Bone marrow (tissue), 2 donors: Measurements from ENCODE around the gene VPS18.
"Not testable (repeated sequence)": the region's sequence is repeated elsewhere in the genome, so short reads cannot be mapped to it uniquely, and the experiment has no call there.

Experiments used
- DNase-seq, 2 donors: peaks; one replicate each; lab custom pipeline; 2025; lab: John Stamatoyannopoulos, UW

The VPS18 gene, protein sequence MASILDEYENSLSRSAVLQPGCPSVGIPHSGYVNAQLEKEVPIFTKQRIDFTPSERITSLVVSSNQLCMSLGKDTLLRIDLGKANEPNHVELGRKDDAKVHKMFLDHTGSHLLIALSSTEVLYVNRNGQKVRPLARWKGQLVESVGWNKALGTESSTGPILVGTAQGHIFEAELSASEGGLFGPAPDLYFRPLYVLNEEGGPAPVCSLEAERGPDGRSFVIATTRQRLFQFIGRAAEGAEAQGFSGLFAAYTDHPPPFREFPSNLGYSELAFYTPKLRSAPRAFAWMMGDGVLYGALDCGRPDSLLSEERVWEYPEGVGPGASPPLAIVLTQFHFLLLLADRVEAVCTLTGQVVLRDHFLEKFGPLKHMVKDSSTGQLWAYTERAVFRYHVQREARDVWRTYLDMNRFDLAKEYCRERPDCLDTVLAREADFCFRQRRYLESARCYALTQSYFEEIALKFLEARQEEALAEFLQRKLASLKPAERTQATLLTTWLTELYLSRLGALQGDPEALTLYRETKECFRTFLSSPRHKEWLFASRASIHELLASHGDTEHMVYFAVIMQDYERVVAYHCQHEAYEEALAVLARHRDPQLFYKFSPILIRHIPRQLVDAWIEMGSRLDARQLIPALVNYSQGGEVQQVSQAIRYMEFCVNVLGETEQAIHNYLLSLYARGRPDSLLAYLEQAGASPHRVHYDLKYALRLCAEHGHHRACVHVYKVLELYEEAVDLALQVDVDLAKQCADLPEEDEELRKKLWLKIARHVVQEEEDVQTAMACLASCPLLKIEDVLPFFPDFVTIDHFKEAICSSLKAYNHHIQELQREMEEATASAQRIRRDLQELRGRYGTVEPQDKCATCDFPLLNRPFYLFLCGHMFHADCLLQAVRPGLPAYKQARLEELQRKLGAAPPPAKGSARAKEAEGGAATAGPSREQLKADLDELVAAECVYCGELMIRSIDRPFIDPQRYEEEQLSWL

DNA sequence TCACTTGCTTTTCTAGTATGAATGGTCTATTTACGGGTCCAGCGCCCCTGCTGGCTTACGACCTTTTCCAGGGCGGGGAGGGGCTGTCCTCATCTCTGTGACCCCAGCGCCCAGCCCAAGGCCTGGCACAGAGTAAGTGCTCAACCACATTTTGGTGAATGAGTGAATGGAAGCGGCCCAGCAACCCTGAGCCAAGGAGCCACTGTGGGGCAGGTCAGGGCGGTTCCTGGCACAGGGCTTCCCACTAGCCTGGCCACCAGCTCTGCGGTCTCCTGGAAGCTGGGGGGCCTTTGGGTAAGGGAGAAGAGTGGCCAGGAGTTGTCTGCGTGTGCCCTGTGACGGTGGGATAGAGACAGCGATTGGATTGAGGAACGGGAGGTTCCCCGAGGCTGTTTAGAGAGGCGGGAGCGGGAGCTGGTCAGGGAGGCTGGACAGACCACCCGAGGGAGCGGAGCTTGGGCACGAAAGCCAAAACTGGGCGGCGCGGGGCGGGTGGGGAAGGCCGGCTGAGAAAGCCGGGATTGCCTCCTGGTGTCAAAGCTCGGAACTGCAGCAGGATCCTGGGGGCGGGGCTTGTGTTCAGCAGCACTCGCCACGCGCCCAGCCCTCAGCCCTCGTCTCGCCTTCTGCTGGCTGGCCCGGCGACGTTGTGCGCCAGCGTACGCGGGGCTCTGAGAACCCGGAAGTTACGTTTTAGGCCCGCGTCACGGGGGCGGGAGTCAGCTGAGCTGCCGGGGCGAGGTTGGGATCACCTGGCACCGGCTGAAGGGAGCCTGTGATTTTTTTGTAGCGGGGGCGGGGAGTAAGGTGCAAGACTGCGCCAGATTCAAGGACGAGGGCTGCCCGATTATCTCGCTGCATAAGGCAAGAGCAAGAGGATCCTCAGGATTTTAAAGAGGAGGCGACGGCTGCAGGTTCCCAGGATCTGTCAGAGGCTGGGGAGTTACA is at the start of gene VPS18:
Gene VPS18, plus strand, starts transcription at position 718 of the 948 bp plus-strand sequence. CDS start 319 bp downstream, outside the sequence.
- peak; percentile 94 to 97 for DNase-seq

DNA sequence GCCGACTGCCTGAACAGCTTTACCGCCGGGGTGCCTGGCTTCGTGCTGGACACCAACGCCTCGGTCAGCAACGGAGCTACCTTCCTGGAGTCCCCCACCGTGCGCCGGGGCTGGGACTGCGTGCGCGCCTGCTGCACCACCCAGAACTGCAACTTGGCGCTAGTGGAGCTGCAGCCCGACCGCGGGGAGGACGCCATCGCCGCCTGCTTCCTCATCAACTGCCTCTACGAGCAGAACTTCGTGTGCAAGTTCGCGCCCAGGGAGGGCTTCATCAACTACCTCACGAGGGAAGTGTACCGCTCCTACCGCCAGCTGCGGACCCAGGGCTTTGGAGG is 49.6 kb upstream of the VPS18 start:
- peak; percentile 9 to 38 for DNase-seq

DNA sequence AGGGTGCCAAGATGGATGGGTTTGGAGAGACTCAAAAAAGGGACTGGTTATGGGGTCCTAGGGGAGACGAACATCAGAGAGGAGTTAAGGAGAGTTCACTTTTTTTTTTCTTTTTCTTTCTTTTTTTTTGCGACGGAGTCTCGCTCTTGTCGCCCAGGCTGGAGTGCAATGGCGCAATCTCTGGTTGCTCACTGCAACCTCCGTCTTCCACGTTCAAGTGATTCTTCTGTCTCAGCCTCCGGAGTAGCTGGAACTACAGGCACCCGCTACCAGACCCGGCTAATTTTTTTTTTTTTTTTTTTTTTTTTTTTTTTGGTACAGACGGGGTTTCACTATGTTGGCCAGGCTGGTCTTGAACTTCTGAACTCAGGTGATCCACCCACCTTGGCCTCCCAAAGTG is 49.2 kb upstream of the VPS18 start:
- no peak for DNase-seq

DNA sequence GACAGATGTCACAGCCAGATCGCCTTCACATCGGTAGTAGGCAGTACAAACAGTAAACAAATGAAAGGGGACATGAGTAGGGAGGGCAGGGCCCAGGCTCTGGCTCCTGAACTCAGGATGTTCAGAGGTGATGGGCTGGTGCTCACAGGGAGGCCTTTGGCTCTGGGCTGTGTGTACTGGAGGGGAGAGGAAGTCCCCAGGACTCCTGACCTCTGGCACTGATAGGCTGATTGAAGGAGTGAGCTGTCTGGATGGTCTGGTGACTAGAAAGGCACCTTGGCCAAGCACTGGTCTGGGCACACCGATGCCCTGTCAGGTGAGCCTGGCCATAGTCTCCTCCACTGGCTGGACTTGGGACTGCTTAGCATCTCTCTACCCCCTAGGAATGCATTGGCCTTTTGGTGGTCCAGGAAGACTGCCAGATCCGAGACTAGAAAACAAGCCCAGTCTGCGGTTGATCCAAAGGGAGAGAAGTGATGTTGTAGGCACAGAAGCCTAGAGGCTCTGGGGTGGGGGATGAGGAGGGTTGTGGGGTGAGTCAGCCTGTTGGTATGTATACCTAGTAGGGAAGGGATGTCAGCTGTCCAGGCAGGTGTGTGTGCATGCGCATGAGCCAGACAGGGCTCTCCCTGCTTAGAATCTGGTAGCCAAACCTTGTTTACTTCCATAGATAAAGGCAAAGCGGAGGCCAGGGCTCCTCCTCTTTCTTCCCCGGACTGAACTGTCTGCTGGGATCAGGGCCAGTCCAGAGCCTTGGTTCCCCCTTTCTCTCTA is 48.6 kb upstream of the VPS18 start:
- no peak for DNase-seq

DNA sequence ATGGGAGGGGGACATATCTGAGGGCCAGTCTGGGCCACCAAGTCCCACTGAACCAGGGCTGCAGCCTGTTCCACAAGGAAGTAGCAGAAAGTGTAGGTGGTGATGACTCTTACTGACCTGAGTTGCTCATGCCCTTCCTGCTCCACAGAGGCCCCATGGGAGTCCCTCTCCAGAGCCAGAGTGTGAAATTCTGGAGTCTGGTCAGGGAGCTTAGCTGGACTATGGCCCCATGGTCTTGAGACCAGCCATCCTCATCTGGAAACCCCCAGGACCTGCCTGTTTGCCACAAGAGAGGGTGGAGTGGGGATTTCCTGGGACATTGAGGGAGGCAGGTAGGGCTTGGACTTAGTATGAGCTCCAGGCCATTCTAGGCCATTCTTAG is 47.4 kb upstream of the VPS18 start:
- no peak for DNase-seq

DNA sequence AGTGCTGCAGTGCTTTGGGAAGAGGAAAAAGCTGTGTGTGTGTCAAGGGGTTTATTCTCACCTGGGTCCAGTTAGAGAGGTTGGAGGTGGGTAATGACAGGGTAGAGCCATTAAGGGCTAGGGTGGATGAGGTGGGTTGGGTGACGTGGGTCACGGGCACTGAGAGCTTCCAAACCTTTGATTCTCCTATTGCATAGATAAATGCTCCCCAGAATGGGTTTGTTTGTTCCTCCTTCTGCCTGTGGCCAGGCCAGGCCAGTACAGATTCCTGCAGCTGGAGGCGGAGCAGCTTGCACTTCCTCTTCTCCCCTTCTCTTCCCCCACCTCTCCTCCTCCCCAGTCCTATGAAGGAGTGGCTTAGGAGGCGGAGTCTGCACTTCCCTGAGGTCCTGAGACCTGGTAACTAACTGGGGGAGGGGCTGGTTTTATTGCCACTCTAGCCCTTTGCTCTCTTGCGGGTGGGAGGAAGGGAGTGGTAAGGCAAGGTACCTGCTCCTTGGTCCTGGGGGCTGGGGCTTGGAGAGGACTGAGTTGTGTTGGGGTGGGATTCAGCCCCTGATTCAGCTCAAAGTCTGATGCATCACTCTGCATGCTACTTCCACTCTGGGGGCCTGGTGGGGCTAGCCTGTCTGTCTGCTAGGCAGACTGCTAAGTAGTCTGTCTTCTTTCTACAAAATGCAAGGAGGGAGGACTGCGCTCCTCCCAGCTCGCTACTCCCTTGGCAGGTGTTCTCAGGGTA is 46.9 kb upstream of the VPS18 start:
- DNase-seq = peak; percentile 23 to 90

DNA sequence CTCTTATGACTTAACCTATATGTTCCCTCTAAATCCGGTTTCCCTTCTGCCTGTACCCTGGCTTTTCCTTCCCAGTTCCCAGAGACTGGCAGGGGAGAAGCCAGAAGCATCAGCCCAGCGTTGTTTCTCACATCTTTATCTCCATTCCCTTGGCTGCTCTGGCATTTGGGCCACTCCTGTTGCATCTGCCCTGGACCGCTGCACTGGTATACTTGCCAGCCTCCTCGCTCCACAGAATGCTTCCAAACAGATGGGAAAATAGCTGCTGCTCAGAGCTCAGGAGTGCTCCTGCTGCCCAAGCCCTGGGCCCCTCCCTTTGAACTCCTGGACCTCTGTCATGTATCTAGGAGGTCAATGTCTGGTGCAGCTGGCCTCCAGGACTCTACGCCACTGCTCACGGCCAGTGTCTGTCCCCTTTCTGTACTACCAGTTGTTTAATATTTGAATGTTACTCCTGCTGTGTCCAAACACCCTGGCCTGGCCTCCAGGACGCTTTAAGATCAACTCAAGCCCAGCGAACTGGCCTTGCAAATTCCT is 43.6 kb upstream of the VPS18 start:
- DNase-seq = no peak

DNA sequence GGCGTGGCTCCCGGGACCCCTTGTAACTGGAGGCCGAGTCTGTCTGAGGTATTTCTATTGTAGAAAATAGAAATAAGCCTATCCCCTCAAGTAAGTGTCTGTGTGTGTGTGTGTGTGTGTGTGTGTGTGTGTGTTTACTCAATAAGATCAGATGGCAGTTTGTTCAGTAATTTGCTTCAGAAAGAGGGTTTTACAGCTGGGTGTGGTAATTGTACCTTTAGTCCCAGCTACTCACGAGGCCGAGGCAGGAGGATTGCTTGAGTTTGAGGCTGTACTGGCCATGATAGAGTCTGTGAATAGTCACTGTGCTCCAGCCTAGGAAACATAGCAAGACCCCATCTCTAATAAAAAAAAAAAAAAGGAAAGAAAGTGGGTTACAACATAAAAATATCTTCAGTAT is 41.7 kb upstream of the VPS18 start:
- no peak for DNase-seq

DNA sequence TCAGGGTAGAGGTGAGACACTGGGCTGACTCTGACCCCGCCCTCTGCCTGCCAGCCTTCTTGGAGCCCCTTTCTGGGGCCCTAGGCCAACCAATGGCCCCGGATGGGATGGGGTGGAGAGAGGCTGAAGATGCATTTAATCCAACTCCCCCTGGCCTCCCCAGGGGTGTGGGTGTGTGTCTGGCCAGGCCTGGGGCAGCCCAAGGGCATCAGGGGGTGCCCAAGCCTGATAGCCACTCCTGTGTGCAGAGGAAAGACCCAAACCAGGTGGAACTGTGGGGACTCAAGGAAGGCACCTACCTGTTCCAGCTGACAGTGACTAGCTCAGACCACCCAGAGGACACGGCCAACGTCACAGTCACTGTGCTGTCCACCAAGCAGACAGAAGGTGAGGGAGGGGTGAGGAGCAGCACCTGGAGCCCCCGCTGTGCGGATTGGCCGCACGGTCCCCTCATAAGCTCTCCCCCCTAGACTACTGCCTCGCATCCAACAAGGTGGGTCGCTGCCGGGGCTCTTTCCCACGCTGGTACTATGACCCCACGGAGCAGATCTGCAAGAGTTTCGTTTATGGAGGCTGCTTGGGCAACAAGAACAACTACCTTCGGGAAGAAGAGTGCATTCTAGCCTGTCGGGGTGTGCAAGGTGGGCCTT is 40.9 kb upstream of the VPS18 start:
- no peak for DNase-seq

DNA sequence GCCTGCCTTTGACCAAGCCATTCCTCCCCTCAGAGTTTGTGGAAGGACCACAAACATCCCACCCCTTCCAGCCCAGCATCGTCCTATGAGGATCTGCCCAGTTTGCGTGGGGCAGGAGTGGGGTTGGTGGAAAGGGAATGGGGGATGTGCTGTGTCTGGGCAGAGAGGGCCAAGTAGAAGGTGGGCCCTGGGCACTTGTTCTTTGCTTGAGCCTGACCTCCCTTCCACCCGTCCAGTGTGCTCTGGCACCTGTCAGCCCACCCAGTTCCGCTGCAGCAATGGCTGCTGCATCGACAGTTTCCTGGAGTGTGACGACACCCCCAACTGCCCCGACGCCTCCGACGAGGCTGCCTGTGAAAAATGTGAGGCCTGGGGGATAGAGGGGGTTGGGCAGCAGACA is 40.1 kb upstream of the VPS18 start:
- DNase-seq = no peak

DNA sequence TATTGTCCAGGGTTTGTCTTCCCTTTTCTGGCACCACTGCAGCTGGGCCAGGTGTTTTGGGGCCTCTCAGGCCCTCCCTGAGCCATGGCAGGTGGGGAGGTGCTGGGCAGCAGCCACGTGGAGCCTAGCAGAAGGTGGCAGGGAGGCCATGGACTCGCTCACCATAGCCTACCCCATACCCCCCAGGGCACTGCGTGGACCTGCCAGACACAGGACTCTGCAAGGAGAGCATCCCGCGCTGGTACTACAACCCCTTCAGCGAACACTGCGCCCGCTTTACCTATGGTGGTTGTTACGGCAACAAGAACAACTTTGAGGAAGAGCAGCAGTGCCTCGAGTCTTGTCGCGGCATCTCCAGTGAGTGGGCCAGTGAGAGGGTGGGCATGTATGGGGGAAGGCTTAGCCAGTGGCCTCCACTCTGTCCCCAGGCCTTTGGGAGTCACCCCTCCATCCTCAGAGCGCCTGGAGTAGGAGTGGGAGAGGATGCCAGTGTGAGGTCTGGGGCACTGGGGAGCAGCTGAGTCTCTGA is 38.5 kb upstream of the VPS18 start:
- no peak for DNase-seq

DNA sequence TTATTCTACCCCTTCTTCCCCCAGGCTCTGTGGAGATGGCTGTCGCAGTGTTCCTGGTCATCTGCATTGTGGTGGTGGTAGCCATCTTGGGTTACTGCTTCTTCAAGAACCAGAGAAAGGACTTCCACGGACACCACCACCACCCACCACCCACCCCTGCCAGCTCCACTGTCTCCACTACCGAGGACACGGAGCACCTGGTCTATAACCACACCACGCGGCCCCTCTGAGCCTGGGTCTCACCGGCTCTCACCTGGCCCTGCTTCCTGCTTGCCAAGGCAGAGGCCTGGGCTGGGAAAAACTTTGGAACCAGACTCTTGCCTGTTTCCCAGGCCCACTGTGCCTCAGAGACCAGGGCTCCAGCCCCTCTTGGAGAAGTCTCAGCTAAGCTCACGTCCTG is 37.5 kb upstream of the VPS18 start:
- no peak for DNase-seq

DNA sequence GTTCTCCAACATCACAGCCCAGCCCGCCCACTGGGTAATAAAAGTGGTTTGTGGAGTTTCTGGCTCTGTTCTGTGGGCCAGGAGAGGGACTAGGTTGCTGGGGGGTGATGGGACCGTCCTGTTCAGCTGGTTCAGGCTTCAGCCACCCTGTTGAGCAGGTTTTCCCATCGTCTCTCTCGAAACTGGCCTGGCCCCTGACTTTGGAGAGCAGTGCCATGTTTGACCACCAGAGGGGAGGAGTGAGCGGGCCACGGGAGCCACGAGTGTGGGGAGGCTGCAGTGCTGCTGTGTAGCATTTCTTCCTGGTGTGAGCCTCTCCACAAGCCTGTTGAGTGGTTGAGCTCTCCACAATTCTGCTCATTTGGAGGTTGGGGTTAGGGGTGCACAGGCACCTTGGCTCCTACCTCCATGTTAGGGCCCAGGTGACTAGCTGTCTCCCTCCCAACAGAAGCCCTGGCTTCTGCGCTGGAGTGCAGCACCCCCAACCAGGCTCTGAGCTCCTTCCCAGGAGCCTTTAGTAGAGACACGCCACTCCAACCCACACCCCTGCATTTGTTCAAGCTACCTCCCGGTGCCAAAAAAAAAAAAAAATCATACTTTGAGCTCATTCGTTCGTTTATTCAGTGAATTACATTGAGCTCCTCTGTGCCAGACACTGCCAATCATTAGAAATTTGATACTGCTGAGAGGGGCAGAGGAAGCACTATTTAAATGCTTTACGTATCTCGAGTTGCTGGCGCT is 36.5 kb upstream of the VPS18 start:
- DNase-seq = peak; percentile 39 to 62

DNA sequence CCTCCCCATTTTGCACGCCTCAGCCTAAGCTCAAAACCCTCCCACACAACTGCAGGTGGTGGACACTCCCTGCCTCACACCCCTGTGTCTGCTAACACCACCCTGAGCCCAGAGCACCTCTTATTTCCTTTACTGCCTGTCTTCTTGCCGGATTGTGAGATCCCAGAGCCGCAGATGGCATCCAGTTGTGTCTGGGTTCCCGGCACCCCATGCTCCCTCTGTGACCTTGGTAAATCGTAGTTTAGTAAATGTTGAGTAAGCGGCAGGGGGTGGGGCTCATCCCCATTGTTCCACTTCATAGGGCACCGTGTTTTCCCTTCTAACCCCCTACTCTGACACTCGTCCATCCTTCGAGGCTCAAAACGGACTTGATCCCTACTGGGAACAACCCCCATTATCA is 35.5 kb upstream of the VPS18 start:
- DNase-seq = no peak

DNA sequence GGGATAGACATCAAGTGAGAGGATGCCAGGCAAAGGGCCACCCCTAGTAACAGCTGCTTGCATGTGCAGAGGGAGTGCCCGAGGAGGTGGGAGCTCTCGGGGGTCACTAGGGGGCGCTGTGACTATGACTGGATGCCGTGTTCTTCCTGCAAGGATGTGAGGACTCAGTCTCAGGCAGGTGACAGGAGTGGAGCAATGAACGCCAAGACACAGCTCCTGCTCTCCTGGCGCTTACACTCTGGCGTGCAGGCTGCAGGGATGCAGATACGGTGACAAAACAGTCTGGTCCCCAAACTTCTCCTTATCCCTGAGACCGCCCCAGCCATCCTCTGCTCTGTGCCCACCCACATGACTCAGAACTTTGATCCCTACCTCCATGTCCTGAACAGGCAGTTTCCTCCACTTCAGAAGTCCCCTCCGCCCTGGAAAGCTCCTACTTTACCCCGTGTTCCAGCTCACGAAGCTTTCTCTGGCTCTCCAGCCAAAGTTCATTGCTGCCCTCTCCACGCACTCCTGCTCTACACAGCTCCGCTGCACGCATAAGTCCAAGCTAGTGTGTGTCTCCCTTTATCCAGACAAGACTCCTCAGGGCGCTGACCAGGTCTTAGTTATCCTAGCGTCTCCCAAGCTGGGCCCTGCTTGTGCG is 34.9 kb upstream of the VPS18 start:
- DNase-seq = peak; percentile 54 to 75

DNA sequence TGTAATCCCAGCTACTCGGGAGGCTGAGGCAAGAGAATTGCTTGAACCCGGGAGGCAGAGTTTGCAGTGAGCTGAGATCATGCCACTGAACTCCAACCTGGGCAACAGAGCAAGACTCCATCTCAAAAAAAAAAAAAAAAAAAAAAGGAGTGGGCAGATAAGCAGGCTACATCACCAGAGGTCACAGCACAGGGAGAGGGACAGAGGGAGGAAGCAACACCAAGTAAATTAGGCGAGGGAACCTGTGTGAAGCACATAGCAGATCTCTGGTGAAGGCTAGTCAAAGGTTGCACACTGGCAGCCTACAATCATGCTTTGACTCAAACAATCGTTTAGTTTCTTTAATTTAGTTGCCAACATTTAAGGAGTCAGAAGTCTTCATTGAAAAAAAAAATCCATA is 33.1 kb upstream of the VPS18 start:
- DNase-seq = not testable (repeated sequence)

DNA sequence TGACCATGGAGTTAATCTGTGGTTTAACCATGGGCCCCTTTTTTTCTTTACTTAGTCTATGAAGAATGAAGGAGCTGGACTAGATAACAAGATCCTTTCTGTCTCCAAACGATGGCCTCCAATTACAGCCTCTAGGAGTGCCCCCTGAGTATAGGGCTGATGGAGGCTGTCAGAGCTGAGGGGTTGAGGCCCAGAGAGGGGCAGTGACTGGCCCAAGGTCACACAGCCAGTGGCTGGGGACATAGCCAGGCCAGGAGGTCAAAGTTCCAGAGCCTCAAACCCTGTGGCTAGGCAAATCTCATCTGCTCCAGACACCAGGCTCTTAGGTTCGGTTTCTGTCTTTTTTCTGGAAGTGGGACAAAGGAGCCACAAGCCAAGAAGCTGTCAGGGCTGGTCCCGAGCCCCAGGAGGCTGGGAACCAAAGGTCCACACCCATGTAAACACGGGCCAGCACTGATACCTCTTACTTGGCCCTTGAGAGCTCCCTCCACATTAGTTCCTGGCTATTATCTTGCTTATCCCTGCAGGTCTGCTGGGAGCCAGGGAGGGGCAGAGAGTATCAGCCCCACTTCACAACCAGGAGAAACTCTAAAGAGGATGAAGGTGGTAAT is 30.5 kb upstream of the VPS18 start:
- no peak for DNase-seq

DNA sequence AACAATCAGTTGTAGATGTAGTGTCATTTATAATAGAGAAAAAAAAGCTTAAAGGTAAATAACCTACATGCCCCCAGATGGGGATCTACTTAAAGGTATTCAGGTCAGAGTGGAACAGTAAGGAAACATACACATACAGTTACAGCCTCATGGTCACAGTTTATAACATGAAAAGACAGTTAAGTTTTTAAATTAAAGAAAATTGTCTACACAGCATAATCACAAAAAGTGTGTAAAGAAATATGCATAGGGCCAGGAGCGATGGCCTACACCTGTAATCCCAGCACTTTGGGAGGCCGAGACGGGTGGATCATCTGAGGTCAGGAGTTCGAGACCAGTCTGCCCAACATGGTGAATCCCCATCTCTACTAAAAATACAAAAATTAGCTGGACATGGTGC is 27.1 kb upstream of the VPS18 start:
- DNase-seq = no peak
